HCT116 (cell line): ENCODE measurements around the gene OR1M1. TPM values are rescaled to one million over a fixed set of nuclear protein-coding genes. Genes with fewer than 3 reads are reported as not detected.

Experiments
- ATAC-seq: fragments of 200-7000 bp; cut with Tn5 transposase; 2 replicates; pipeline ENCODE4 v1.9.1; 2020; ENCODE audit warnings: mild to moderate bottlenecking, moderate library complexity
- BruUV-seq: library from RNA; stranded (reverse); fragments of 400-500 nt; replicated peaks from 2 replicates; lab custom pipeline; 2021; lab: Mats Ljungman, UMichigan
- CTCF ChIA-PET: fragments of 300-600 bp; sonication (Branson Sonifier 250); formaldehyde crosslinking; loops from one replicate; lab custom pipeline; 2021; ENCODE audit warnings: antibody characterized with exemption; lab: Charles Lee
- POLR2A ChIA-PET: fragments of 300-600, 350-600 bp; sonication (Branson Sonifier 250); formaldehyde crosslinking; loops from one replicate; lab custom pipeline; 2021; ENCODE audit warnings: antibody characterized with exemption; lab: Charles Lee
- RAD21 ChIA-PET, 2 experiments: fragments of 300-600 bp; sonication (Branson Sonifier 250); formaldehyde crosslinking; loops; one replicate each; lab custom pipeline; 2023; ENCODE audit warnings: low total read pairs in 2 of 2; ENCODE audit not compliant: uncharacterized antibody in 2 of 2, unreplicated experiment in 2 of 2, low non-redundant PET in 1 of 2; lab: Charles Lee
- DNase-seq: peaks from one replicate; pipeline ENCODE4 v3.0.0-alpha.2; 2010; ENCODE audit warnings: low read depth, low spot score
- H2AFZ ChIP-seq: fragments of 200-600 bp; shearing (Covaris generic), sonication (generic); 2 replicates; pipeline ENCODE4 v1.6.1; 2017; ENCODE audit warnings: low read depth, mixed run types, mixed read lengths, antibody characterized with exemption, low read length; ENCODE audit not compliant: poor library complexity, severe bottlenecking
- H3K27ac ChIP-seq: 2 replicates; pipeline ENCODE4 v1.5.1; 2012; ENCODE audit warnings: low read depth, low read length
- H3K27me3 ChIP-seq: fragments of 200-600 bp; sonication (generic); 2 replicates; pipeline ENCODE4 v1.6.1; 2016; ENCODE audit warnings: mixed run types, low read length, mixed read lengths; ENCODE audit not compliant: insufficient read depth
- H3K36me3 ChIP-seq, 2 experiments: fragments of 200-500 bp in 1 of 2; fragments of 200-600 bp in 1 of 2; sonication (Bioruptor generic) in 1 of 2; sonication (generic) in 1 of 2; 2 replicates each; pipeline versions ENCODE4 v1.5.1 to v1.6.1; 2014 to 2016; ENCODE audit warnings: low read length in 2 of 2, inconsistent platforms in 1 of 2, mixed read lengths in 1 of 2, mixed run types in 1 of 2; ENCODE audit not compliant: insufficient read depth in 2 of 2, control insufficient read depth in 1 of 2
- H3K4me1 ChIP-seq, 2 experiments: fragments of 200-600 bp in 1 of 2; sonication (generic) in 1 of 2; 2 replicates each; pipeline versions ENCODE4 v1.5.1 to v1.6.1; 2012 to 2017; ENCODE audit warnings: low read length in 2 of 2, inconsistent platforms in 1 of 2, mild to moderate bottlenecking in 1 of 2, mixed read lengths in 1 of 2, mixed run types in 1 of 2, moderate library complexity in 1 of 2; ENCODE audit not compliant: insufficient read depth in 2 of 2, control insufficient read depth in 1 of 2
- H3K4me2 ChIP-seq: fragments of 200-600 bp; sonication (generic); 2 replicates; pipeline ENCODE4 v1.6.1; 2017; ENCODE audit warnings: mixed run types, low read length, mixed read lengths
- H3K4me3 ChIP-seq, 2 experiments: fragments of 200-600 bp in 1 of 2; sonication (generic) in 1 of 2; replicated peaks in 1 of 2; 2 replicates each; pipeline ENCODE4 v1.5.1; 2011 to 2016; ENCODE audit warnings: low read length in 2 of 2, control low read depth in 1 of 2, low read depth in 1 of 2, mild to moderate bottlenecking in 1 of 2, mixed read lengths in 1 of 2, mixed run types in 1 of 2
- H3K79me2 ChIP-seq: fragments of 200-600 bp; sonication (generic); 2 replicates; pipeline ENCODE4 v1.6.1; 2017; ENCODE audit warnings: mild to moderate bottlenecking, mixed run types, low read length, moderate library complexity, mixed read lengths; ENCODE audit not compliant: insufficient read depth
- H3K9ac ChIP-seq: fragments of 200-600 bp; sonication (generic); 2 replicates; pipeline ENCODE4 v1.6.1; 2016; ENCODE audit warnings: low read length, mixed read lengths
- H3K9me2 ChIP-seq: fragments of 200-600 bp; sonication (generic), shearing (Covaris generic); 2 replicates; pipeline ENCODE4 v1.6.1; 2017; ENCODE audit warnings: mixed run types, mild to moderate bottlenecking, moderate library complexity; ENCODE audit not compliant: insufficient read depth
- H3K9me3 ChIP-seq, 2 experiments: fragments of 200-500 bp in 1 of 2; fragments of 200-600 bp in 1 of 2; sonication (Bioruptor generic) in 1 of 2; sonication (generic) in 1 of 2; 2 replicates each; pipeline ENCODE4 v1.6.1; 2014 to 2017; ENCODE audit warnings: low read length in 2 of 2, mixed read lengths in 2 of 2, inconsistent platforms in 1 of 2, low read depth in 1 of 2, mild to moderate bottlenecking in 1 of 2, mixed run types in 1 of 2, moderate library complexity in 1 of 2; ENCODE audit not compliant: control insufficient read depth in 1 of 2, insufficient read depth in 1 of 2
- H4K20me1 ChIP-seq: fragments of 200-600 bp; sonication (generic), shearing (Covaris generic); 2 replicates; pipeline ENCODE4 v1.6.1; 2017; ENCODE audit warnings: mixed run types, mild to moderate bottlenecking, moderate library complexity; ENCODE audit not compliant: insufficient read depth
- ATF3 ChIP-seq: IDR thresholded peaks from 2 replicates; pipeline ENCODE4 v1.6.1; 2012
- CTCF ChIP-seq, 3 experiments: fragments of 200-600 bp in 1 of 3; sonication (generic) in 1 of 3; IDR thresholded peaks in 2 of 3; conservative IDR thresholded peaks in 1 of 3; 2 replicates each; pipeline ENCODE4 v1.5.1; 2012 to 2017; ENCODE audit warnings: low read depth in 2 of 3, low read length in 2 of 3, antibody characterized with exemption in 1 of 3, borderline replicate concordance in 1 of 3, control low read depth in 1 of 3, mild to moderate bottlenecking in 1 of 3, mixed read lengths in 1 of 3, mixed run types in 1 of 3, moderate library complexity in 1 of 3; ENCODE audit not compliant: insufficient read depth in 1 of 3
- FOSL1 ChIP-seq: IDR thresholded peaks from 2 replicates; pipeline ENCODE4 v1.6.1; 2012; ENCODE audit warnings: low read depth
- POLR2A ChIP-seq: IDR thresholded peaks from 2 replicates; pipeline ENCODE4 v1.7.0; 2011; ENCODE audit warnings: borderline replicate concordance; ENCODE audit not compliant: insufficient read depth, insufficient read length; ENCODE audit errors: extremely low read depth
- SP1 ChIP-seq: IDR thresholded peaks from 2 replicates; pipeline ENCODE4 v1.6.1; 2012; ENCODE audit warnings: low read depth
- TCF7L2 ChIP-seq: IDR thresholded peaks from 2 replicates; pipeline ENCODE4 v1.7.0; 2011; ENCODE audit warnings: borderline replicate concordance, inconsistent platforms; ENCODE audit not compliant: insufficient read depth, insufficient read length; ENCODE audit errors: extremely low read depth
- ZFX ChIP-seq: fragments of 450-650 bp; IDR thresholded peaks from 2 replicates; pipeline ENCODE4 v1.6.1; 2017
- intact Hi-C: fragments of 100-400 bp; cut with micrococcal nuclease; formaldehyde crosslinking; loops from 2 replicates; pipeline ENCODE4 v1.10.0; 2022
- total RNA-seq: library from RNA; stranded (reverse); gene quantifications from one replicate; pipeline ENCODE4 v1.2.1, GENCODE V29; 2021; ENCODE audit not compliant: unreplicated experiment

OR1M1 gene
- total RNA-seq, 1 experiment from 2014 or later: not detected

GRCh38 chr19:9060564-9061340, 26.1 kb upstream of the OR1M1 start:
- no peak for ATAC-seq
- Histone ChIP-seq H3K4me1 (peaks cover 16 to 17% of the 10 kb centered on the region in 2 experiments), H3K36me3 (no peaks in the 10 kb centered on the region), H3K27ac (no peak overlapping the region), H2AFZ (no peak overlapping the region), H3K4me2 (no peak overlapping the region), H3K79me2 (no peaks in the 10 kb centered on the region), H3K4me3 (no peak overlapping the region), H3K9me3 (no peaks in the 10 kb centered on the region), H3K9ac (no peak overlapping the region), H4K20me1 (no peaks in the 10 kb centered on the region), H3K27me3 (no peaks in the 10 kb centered on the region), H3K9me2 (no peaks in the 10 kb centered on the region)
- ChIA-PET POLR2A (no interaction called here), RAD21 (no interaction called here), CTCF (no interaction called here)
- BruUV-seq: no TSS peak
- TF ChIP-seq ZFX (no peak), ATF3 (no peak), POLR2A (no peak), TCF7L2 (no peak), FOSL1 (no peak), CTCF (IDR thresholded peaks at IDR 0.05 in 2 of 3, conservative IDR thresholded peaks at IDR 0.05 in 1 of 3; ENCODE audit: borderline replicate concordance in 1 of 3, insufficient read depth in 1 of 3, low read depth in 2 of 3, low read length in 2 of 3) (no peak), SP1 (no peak)
- no peak for DNase-seq
- intact Hi-C loops: no loop called here
